GM19468 (cell line): ENCODE measurements around the gene MUCL1.

Experiments used
- ATAC-seq: cut with Tn5 transposase; IDR thresholded peaks from one replicate; pipeline ENCODE4 v1.9.1; 2021; ENCODE audit warnings: mild to moderate bottlenecking, moderate library complexity, moderate number of reproducible peaks; ENCODE audit not compliant: unreplicated experiment; ENCODE audit errors: extremely low read depth

MUCL1 gene

GRCh38 chr12:54890339-54890738 lies 36.0 kb downstream of the MUCL1 start:
- ATAC-seq = no peak

- no peak for ATAC-seq
Measured at GRCh38 chr12:54891717-54892478, 37.6 kb downstream of the MUCL1 start.
